Measurements from ENCODE around the gene ZNF331. TPM values are rescaled to one million over a fixed set of nuclear protein-coding genes. Genes with fewer than 3 reads are reported as not detected.

Gene ZNF331
- total and polyA plus RNA-seq, 2 of the 8 experiments (the other 6 are each of a cell fraction or from before 2014, with no cell fraction given), result 30.0 to 44.1 TPM

DNA sequence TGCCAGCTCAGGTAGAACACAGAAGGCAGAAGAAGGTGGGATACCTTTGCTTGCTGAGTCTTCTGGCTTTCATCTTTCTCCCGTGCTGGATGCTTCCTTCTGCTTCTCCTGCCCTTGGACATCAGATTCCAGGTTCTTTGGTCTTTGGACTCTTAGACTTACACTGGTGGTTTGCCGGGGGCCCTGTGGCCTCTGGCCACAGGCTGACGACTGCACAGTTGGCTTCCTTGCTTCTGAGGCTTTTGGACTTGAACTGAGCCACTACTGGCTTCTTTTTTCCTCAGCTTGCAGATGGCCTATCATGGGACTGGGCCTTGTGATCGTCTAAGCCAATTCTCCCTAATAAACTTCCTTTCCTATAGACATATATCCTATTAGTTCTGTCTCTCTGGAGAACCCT is 19.8 kb upstream of the ZNF331 start (continued):
- TF ChIP-seq, protein P1, sequence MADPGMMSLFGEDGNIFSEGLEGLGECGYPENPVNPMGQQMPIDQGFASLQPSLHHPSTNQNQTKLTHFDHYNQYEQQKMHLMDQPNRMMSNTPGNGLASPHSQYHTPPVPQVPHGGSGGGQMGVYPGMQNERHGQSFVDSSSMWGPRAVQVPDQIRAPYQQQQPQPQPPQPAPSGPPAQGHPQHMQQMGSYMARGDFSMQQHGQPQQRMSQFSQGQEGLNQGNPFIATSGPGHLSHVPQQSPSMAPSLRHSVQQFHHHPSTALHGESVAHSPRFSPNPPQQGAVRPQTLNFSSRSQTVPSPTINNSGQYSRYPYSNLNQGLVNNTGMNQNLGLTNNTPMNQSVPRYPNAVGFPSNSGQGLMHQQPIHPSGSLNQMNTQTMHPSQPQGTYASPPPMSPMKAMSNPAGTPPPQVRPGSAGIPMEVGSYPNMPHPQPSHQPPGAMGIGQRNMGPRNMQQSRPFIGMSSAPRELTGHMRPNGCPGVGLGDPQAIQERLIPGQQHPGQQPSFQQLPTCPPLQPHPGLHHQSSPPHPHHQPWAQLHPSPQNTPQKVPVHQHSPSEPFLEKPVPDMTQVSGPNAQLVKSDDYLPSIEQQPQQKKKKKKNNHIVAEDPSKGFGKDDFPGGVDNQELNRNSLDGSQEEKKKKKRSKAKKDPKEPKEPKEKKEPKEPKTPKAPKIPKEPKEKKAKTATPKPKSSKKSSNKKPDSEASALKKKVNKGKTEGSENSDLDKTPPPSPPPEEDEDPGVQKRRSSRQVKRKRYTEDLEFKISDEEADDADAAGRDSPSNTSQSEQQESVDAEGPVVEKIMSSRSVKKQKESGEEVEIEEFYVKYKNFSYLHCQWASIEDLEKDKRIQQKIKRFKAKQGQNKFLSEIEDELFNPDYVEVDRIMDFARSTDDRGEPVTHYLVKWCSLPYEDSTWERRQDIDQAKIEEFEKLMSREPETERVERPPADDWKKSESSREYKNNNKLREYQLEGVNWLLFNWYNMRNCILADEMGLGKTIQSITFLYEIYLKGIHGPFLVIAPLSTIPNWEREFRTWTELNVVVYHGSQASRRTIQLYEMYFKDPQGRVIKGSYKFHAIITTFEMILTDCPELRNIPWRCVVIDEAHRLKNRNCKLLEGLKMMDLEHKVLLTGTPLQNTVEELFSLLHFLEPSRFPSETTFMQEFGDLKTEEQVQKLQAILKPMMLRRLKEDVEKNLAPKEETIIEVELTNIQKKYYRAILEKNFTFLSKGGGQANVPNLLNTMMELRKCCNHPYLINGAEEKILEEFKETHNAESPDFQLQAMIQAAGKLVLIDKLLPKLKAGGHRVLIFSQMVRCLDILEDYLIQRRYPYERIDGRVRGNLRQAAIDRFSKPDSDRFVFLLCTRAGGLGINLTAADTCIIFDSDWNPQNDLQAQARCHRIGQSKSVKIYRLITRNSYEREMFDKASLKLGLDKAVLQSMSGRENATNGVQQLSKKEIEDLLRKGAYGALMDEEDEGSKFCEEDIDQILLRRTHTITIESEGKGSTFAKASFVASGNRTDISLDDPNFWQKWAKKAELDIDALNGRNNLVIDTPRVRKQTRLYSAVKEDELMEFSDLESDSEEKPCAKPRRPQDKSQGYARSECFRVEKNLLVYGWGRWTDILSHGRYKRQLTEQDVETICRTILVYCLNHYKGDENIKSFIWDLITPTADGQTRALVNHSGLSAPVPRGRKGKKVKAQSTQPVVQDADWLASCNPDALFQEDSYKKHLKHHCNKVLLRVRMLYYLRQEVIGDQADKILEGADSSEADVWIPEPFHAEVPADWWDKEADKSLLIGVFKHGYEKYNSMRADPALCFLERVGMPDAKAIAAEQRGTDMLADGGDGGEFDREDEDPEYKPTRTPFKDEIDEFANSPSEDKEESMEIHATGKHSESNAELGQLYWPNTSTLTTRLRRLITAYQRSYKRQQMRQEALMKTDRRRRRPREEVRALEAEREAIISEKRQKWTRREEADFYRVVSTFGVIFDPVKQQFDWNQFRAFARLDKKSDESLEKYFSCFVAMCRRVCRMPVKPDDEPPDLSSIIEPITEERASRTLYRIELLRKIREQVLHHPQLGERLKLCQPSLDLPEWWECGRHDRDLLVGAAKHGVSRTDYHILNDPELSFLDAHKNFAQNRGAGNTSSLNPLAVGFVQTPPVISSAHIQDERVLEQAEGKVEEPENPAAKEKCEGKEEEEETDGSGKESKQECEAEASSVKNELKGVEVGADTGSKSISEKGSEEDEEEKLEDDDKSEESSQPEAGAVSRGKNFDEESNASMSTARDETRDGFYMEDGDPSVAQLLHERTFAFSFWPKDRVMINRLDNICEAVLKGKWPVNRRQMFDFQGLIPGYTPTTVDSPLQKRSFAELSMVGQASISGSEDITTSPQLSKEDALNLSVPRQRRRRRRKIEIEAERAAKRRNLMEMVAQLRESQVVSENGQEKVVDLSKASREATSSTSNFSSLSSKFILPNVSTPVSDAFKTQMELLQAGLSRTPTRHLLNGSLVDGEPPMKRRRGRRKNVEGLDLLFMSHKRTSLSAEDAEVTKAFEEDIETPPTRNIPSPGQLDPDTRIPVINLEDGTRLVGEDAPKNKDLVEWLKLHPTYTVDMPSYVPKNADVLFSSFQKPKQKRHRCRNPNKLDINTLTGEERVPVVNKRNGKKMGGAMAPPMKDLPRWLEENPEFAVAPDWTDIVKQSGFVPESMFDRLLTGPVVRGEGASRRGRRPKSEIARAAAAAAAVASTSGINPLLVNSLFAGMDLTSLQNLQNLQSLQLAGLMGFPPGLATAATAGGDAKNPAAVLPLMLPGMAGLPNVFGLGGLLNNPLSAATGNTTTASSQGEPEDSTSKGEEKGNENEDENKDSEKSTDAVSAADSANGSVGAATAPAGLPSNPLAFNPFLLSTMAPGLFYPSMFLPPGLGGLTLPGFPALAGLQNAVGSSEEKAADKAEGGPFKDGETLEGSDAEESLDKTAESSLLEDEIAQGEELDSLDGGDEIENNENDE (IDR thresholded peaks at IDR 0.05; ENCODE audit: insufficient replicate concordance, low read length), result no peak
- TF ChIP-seq SIX5 (IDR thresholded peaks at IDR 0.05; ENCODE audit: low read depth, low read length), result no peak
- TF ChIP-seq CREB1 (IDR thresholded peaks at IDR 0.05), result no peak
- TF ChIP-seq NRF1 (IDR thresholded peaks at IDR 0.05; ENCODE audit: low read depth, low read length), result no peak
- TF ChIP-seq POU5F1 (IDR thresholded peaks at IDR 0.05; ENCODE audit: low read depth, low read length), result no peak
- no peak for TF ChIP-seq CTCF (IDR thresholded peaks at IDR 0.05; ENCODE audit: control extremely low read depth in 1 of 3, insufficient read depth in 1 of 3, low read depth in 1 of 3, low read length in 3 of 3)
- no peak for TF ChIP-seq GABPA (IDR thresholded peaks at IDR 0.05; ENCODE audit: borderline replicate concordance, insufficient read depth, low read length)
- no peak for TF ChIP-seq GTF2F1 (IDR thresholded peaks at IDR 0.05; ENCODE audit: borderline replicate concordance, low read depth, low read length)

All from H1 (cell line).